ENCODE data around the gene GZF1. TPM values are rescaled to one million over a fixed set of nuclear protein-coding genes. Genes with fewer than 3 reads are reported as not detected.

Gene GZF1
- total and polyA plus RNA-seq, 4 donors: 1.6 to 11.0 (median 5.1) TPM

DNA sequence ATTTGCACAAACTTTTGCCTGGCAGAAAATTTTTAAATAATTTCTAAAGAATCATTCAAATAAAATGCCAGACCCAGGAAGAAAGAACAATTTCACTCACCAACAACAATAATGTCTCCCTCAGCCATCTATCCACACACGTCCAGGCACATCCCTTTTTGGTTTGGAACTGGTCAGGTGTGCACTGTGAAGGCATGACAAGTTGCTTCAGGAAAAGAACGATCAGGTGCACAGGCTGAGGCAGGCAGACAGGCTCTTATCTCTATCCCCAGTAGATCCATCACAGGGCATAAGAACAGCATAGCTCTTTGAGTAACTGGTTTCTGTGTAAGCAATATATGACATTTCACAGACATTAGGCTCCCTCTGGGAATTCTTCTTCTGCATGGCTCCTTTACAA, 29.5 kb upstream of the GZF1 start:
- Histone ChIP-seq H3K9me3 (ENCODE audit: control insufficient read depth in 4 of 4, low read length in 3 of 4) (no peaks in the 10 kb centered on the region), H3K9ac (ENCODE audit: low read depth in 1 of 2, low read length in 2 of 2) (no peak overlapping the region), H3K36me3 (ENCODE audit: control insufficient read depth in 4 of 4, insufficient read depth in 3 of 4, low read depth in 1 of 4, low read length in 3 of 4) (no peaks in the 10 kb centered on the region), H3K27ac (ENCODE audit: low read depth in 1 of 2, low read length in 2 of 2) (no peak overlapping the region), H3K4me1 (ENCODE audit: control insufficient read depth in 4 of 4, insufficient read depth in 4 of 4, low read length in 3 of 4) (no peaks in the 10 kb centered on the region), H3K27me3 (ENCODE audit: control insufficient read depth in 4 of 4, insufficient read depth in 4 of 4, low read length in 3 of 4) (no peaks in the 10 kb centered on the region), H3K4me3 (ENCODE audit: low read depth in 1 of 3, low read length in 3 of 3) (no peak overlapping the region)
- DNase-seq (ENCODE audit: low spot score): no peak
- 59% methylated on average over 2 of the region's 2 CpGs for WGBS
- no peak for TF ChIP-seq FOXA1 (IDR thresholded peaks at IDR 0.05)
- TF ChIP-seq GABPA (IDR thresholded peaks at IDR 0.05 in 1 of 2, conservative IDR thresholded peaks at IDR 0.05 in 1 of 2): no peak
- TF ChIP-seq, protein P1, sequence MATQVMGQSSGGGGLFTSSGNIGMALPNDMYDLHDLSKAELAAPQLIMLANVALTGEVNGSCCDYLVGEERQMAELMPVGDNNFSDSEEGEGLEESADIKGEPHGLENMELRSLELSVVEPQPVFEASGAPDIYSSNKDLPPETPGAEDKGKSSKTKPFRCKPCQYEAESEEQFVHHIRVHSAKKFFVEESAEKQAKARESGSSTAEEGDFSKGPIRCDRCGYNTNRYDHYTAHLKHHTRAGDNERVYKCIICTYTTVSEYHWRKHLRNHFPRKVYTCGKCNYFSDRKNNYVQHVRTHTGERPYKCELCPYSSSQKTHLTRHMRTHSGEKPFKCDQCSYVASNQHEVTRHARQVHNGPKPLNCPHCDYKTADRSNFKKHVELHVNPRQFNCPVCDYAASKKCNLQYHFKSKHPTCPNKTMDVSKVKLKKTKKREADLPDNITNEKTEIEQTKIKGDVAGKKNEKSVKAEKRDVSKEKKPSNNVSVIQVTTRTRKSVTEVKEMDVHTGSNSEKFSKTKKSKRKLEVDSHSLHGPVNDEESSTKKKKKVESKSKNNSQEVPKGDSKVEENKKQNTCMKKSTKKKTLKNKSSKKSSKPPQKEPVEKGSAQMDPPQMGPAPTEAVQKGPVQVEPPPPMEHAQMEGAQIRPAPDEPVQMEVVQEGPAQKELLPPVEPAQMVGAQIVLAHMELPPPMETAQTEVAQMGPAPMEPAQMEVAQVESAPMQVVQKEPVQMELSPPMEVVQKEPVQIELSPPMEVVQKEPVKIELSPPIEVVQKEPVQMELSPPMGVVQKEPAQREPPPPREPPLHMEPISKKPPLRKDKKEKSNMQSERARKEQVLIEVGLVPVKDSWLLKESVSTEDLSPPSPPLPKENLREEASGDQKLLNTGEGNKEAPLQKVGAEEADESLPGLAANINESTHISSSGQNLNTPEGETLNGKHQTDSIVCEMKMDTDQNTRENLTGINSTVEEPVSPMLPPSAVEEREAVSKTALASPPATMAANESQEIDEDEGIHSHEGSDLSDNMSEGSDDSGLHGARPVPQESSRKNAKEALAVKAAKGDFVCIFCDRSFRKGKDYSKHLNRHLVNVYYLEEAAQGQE (IDR thresholded peaks at IDR 0.05): no peak
- TF ChIP-seq, protein P2, sequence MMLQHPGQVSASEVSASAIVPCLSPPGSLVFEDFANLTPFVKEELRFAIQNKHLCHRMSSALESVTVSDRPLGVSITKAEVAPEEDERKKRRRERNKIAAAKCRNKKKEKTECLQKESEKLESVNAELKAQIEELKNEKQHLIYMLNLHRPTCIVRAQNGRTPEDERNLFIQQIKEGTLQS (IDR thresholded peaks at IDR 0.05): no peak
- TF ChIP-seq HNF4G (IDR thresholded peaks at IDR 0.05): no peak
- no peak for TF ChIP-seq NR2F2 (IDR thresholded peaks at IDR 0.05)
- no peak for TF ChIP-seq ZBTB33 (IDR thresholded peaks at IDR 0.05)
- TF ChIP-seq EGR1 (IDR thresholded peaks at IDR 0.05; ENCODE audit: low read depth in 2 of 2): no peak
- TF ChIP-seq HNF4A (conservative IDR thresholded peaks at IDR 0.05): no peak
- TF ChIP-seq SP1 (IDR thresholded peaks at IDR 0.05): no peak
- no peak for TF ChIP-seq CTCF (IDR thresholded peaks at IDR 0.05; ENCODE audit: low read depth, low read length, missing input control)
- TF ChIP-seq, protein P3, sequence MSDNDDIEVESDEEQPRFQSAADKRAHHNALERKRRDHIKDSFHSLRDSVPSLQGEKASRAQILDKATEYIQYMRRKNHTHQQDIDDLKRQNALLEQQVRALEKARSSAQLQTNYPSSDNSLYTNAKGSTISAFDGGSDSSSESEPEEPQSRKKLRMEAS (IDR thresholded peaks at IDR 0.05): no peak
- TF ChIP-seq YY1 (IDR thresholded peaks at IDR 0.05): no peak
- TF ChIP-seq RXRA (IDR thresholded peaks at IDR 0.05): no peak
- TF ChIP-seq JUND (IDR thresholded peaks at IDR 0.05): no peak
- no peak for TF ChIP-seq FOXA2 (IDR thresholded peaks at IDR 0.05)
- no peak for TF ChIP-seq RAD21 (IDR thresholded peaks at IDR 0.05)
- no peak for TF ChIP-seq TAF1 (conservative IDR thresholded peaks at IDR 0.05)

Data from liver (tissue), 9 donors.